Measurements from ENCODE around the gene CHAT.
"Not testable (repeated sequence)": the region's sequence is repeated elsewhere in the genome, so short reads cannot be mapped to it uniquely, and the experiment has no call there.

CHAT gene

GRCh38 chr10:49653273-49653929, 39.6 kb downstream of the CHAT start:
- no peak for DNase-seq

DNA sequence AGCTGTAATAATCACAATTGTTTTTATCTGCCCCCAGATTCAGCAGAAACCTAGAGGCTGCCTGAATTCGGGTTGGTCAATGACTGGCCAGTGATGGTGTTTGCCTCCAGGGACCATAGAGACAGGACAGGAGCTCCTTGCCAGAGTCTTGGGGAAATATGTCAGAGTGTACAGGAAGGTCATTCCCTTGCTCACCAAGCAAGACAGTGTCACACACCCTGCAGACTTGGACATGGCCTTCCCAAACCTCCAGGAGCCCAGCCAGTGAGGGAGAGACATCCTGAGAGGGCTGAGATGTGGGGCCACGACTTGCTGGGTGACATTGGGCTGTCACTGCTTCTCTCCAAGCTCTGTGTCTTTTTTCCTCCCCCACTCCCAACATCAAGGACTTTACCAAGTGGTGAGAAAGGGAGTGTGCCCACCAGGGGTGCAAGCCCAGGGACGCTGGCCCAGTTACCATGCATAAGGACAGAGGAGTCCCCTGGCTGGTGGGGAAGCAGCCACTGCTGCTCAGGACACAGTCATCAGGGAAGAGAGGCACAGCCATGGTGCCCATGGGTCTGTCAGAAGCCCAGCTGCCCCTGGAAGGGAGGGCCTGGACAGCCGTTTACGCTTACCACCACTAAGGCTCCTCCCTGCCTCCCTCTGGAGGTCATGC, 40.3 kb downstream of the CHAT start:
- DNase-seq, result no peak

- DNase-seq, result no peak
Measured at GRCh38 chr10:49655099-49655498, 41.3 kb downstream of the CHAT start.

DNA sequence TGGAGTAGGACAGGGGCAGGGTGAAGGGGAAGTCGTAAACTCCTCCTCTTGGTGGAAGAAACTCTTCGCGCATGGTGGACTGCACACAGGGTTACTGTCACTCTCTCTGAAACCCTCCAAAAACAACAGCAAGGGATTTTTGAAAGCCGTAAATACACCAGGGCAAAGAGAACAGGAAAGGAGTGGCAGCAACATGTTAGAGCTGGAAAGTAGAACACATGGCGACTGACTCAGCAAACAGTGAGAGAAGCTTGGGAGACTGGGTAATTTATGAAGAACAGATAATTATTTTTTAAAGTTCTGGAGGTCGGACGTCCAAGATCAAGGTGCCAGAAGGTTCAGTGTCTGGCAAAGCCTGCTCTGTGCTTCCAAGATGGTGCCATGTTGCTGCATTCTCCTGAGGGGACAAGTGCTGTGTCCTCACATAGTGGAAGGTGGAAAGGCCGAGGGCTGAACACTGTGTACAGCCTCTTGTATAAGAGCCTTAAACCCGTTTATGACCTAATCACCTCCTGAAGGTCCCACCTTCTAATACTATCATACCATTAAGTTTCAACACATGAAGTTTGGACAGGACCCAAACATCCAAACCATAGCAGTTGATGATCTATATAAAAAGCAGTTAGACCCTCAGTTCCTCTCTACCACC, 43.1 kb downstream of the CHAT start:
- no peak for DNase-seq

DNA sequence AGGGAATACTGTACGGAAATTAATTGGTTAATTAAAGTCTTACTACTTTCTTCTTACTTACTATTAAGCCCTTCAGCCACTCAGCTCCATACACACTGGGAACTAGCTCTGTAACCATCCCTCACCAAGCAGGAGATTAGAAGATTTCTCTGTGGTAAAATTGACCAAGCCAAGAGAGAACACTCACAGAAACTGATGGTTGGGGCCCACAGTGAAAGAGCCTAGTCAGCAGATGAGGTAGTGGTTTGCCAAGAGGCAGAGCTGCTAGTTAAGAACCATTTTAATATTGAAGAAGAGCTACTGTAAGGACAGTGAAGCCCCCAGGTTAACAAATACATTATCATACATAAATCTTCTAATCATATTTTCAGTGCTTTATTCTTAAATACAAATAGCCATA, 43.8 kb downstream of the CHAT start:
- no peak for DNase-seq

DNA sequence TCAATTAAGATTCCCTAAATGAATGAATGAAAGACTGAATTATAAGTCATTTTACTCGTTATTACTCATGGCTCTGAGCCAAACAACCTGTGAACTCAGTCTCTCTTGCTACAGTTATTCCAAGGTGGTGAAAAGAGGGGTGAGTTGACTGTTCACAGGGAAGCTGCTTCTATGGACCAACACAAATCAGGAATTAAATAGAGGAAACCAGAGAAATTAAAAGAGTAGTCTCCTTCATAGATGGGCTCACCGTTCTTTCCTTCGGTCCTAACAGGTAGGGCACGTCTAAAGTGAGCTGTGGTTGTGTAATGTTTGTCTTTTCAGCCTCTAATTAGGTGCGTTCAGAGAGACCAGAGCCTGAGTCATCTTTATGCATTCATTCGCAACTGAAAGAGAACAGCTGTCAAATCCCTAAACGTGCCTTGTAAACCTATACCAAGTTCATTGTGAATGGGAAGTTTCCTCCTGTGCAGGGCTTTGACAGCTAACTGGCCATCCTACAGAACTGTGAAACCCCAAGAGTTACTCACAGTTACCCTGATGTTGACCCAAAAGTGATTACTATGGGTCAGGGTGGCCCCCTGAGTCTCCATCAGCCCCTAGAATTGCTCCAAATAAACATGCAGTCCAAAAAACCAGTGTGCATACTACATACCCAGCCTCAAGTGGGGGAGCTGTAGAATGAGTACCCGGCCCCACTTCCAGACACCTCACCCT, 47.5 kb downstream of the CHAT start:
- no peak for DNase-seq

DNA sequence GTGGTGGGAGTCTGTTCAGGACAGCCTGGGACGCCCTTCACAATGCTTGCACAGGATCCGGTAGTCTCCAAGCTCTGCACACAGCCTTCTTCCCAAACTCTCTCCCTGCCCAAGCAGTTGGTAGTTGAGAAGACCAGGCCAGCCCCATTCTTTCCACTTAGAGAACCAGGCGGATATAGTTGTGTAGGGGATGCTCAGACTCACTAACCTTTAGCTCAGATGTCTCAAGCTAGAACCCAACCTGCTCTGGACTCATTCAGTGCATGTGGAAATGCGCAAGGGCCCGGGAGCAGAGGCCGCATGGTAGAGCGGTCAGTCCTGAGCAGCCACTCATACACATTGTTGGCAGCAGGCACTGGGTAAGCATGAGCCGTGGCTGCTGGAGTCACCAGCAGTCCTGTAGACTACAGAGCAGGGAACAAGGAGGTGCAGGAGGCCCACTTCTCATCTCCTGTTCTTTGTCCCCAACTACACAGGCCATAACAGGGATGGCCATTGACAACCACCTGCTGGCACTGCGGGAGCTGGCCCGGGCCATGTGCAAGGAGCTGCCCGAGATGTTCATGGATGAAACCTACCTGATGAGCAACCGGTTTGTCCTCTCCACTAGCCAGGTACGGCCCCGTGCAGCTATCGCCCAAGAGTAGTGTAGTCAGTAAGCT, 48.5 kb downstream of the CHAT start:
- DNase-seq, result no peak

- no peak for DNase-seq
Measured at GRCh38 chr10:49663596-49663995, 49.8 kb downstream of the CHAT start.

GRCh38 chr10:49664006-49664841, 50.4 kb downstream of the CHAT start:
- DNase-seq, result no peak

DNA sequence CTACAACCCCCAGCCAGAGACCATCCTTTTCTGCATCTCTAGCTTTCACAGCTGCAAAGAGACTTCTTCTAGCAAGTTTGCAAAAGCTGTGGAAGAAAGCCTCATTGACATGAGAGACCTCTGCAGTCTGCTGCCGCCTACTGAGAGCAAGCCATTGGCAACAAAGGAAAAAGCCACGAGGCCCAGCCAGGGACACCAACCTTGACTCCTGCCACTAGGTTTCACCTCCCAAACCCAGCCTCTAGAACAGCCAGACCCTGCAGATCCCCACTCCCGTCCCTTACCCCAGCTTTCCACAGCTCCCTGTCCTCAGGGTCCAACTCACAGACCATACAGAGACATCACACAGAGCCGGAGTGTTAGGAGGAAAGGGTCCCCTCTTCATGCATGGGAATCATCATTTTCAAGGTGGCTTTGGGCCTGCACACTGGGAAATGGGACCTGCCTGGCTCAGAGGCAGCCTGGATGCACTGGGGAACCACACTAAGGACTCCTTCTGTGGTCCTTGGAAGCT, 51.1 kb downstream of the CHAT start:
- DNase-seq, result no peak

DNA sequence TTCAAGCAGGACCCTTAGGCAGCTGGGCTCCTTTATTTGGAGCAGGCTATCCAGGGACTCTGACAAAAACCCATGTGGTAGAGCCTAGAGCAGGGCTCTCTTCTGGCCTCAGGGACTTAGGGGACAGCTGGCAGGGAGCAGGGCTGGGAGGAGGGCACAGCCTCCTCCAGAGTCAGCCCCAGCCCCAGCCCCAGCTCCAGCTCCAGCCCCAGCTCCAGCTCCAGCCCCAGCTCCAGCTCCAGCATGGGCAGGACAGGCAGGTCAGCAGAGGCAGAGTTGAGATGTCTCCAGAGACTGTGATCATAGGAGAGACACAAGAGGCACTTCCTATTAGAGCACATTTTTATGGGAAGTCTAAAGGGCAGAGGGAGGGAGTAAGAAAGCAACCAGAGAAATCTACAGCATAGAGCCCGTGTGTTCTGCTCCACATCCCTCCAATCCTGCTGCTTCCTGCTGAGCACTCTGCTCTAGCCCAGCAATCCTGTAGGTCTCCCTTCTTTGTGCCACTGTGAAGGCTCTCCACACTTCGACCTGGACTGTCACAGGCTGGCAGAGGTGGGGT, 52.3 kb downstream of the CHAT start:
- no peak for DNase-seq

GRCh38 chr10:49666685-49667084, 52.8 kb downstream of the CHAT start:
- no peak for DNase-seq

GRCh38 chr10:49667991-49668390, 54.2 kb downstream of the CHAT start:
- DNase-seq, result no peak

- DNase-seq, result no peak
Measured at GRCh38 chr10:49668684-49669083, 54.8 kb downstream of the CHAT start.

DNA sequence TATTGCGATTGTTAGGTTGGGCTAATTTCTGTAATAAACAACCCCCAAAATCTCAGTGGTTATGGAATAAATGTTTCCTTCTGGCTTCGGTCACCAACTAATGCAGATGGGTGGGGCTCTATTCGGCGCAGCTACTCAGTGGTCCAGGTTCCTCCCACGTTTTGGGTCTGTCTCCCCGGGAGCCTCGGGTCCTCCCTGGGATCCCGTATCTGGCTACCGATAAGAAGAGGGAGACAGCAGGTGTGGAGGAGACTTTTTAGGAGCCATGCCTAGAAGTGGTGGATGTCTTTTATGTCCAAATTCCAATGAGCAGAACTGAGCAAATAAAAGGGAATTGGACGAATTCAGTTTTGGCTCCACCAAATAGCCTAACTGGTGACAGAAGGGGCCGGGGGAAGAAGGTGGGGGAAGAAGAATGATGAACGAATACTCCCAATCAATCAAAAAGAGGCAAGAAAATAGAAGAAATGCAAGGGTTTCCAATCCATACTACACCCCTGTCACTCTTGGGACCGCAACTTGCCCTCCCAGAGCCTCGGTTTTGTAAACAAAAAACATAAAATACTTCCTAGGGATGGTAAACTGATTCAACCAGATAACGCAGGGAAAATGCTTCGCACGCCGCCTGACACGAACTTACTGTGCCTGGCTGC, 65.1 kb downstream of the CHAT start:
- DNase-seq, result no peak

- no peak for DNase-seq
Measured at GRCh38 chr10:49679480-49679893, 65.7 kb downstream of the CHAT start, which contains the start of gene C10orf53. Gene C10orf53 (plus strand): TSS chr10:49679651. CDS start chr10:49679698, 47 bp downstream.

DNA sequence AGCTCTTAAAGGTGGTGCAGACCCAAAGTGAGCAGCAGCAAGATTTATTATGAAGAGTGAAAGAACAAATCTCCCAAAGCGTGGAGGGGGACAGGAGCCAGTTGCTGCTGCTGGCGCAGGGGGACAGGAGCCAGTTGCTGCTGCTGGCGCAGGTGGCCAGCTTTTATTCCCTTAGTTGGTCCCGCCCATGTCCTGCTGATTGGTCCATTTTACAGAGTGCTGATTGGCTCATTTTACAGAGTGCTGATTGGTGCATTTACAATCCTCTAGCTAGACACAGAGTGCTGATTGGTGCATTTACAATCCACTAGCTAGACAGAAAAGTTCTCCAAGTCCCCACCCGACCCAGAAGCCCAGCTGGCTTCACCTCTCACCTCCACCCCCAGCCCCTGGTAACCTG, 68.6 kb downstream of the CHAT start:
- DNase-seq, result not testable (repeated sequence)

DNA sequence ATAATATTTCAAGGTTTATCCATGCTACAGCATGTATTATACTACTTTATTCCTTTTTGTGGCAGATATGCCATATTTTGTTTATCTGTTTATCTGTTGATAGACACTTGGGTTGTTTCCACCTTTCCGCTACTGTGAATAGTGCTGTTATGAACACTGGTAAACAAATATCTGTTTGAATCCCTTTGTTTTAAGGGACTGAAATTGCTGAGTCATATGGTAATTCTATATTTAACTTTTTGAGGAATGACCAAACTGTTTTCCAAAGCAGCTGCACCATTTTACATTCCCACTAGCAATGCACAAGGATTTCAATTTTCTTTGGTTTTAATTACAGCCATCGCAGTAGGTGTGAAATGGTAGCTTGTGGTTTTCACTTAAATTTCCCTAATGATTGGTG, 69.0 kb downstream of the CHAT start:
- DNase-seq, result no peak

- DNase-seq, result no peak
Measured at GRCh38 chr10:49686651-49687050, 72.8 kb downstream of the CHAT start.

DNA sequence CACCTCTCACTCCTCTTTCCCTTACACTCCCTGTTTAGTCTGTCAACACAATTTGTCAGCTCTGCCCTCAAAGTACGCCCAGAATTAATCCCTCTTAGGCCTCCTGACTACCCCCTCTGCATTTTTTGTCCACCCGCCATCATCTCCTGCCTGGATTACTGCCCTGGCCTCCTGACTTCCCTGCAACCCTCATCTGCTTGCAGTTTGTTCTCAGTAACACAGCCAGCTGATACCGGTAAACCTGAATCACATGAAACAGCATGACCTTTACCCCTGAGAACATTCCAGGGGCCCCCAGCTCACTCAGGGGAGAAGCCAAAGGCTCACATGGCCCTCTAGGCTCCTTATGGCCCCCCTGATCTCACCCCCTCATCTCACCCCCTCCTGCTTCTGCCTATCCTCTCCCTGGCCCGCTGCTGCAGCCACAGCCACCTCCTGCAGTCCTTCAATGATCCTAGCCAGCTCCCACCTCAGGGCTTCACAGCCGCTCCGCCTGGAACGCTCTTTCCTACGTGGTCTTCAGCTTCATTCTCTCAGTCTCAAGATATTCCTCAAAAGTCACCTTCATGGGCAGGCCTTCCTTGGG, 74.5 kb downstream of the CHAT start:
- DNase-seq, result no peak

DNA sequence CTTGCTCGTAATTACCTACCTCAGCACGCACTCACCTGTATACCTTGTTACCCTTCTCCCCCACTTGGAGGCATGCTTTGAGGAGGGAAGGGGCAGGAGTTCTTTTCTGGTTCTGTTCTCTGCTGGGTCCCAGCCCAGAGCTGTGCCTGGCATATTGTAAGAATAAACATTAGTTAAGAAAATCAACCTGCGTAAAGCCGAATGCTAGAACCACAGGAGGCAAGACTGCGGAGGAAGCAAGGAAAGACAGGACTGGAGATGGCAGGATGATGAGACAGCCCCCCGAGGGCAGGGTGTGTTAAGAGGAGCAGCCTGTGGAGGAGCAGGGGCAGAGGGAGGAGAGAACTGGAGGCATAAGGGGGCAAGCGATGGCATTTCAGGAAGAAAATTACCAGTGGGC, 75.1 kb downstream of the CHAT start:
- no peak for DNase-seq
